Bronchus fibroblast of lung (primary cell): ENCODE results near the gene EPHA10. TPM values are rescaled to one million over a fixed set of nuclear protein-coding genes. Genes with fewer than 3 reads are reported as not detected.

Source experiments
- total RNA-seq: library from RNA; depleted of rRNA; stranded (reverse); fragments of >200 nt; gene quantifications from 2 replicates; pipeline ENCODE4 v1.2.3, GENCODE V29; 2015

EPHA10 gene
- total RNA-seq: not detected in 2 replicates

DNA sequence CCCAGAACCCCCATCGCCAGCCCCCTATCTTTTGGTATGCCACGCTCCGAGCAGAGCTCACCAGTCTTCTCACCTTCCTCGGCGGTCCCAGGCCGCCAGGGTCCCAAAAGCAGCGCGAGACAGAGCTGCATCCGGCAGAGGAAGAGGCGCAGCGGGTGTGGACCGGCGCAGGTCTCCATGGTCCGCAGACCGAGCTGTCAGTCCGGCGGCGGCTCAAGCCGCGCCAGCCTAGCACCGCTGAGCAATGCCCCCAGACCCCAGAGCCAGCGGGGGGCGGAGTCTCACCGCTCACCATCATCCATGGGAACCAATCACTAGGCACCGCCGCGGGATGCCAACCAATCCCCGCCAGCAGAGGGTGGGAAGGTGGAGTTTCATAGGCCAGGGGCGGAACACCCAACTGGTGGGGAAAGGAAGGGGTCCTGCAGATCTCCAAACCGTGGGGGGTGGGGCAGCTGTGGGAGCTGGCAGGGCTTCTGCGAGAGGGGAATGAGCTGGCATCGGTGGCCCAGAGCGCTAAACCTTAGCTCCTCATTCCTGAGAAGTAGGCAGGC, at the start of gene EPHA10:
Gene EPHA10, minus strand, starts transcription at position 233 of the 554 bp plus-strand sequence. Its CDS starts 54 bp downstream, at position 179.

DNA sequence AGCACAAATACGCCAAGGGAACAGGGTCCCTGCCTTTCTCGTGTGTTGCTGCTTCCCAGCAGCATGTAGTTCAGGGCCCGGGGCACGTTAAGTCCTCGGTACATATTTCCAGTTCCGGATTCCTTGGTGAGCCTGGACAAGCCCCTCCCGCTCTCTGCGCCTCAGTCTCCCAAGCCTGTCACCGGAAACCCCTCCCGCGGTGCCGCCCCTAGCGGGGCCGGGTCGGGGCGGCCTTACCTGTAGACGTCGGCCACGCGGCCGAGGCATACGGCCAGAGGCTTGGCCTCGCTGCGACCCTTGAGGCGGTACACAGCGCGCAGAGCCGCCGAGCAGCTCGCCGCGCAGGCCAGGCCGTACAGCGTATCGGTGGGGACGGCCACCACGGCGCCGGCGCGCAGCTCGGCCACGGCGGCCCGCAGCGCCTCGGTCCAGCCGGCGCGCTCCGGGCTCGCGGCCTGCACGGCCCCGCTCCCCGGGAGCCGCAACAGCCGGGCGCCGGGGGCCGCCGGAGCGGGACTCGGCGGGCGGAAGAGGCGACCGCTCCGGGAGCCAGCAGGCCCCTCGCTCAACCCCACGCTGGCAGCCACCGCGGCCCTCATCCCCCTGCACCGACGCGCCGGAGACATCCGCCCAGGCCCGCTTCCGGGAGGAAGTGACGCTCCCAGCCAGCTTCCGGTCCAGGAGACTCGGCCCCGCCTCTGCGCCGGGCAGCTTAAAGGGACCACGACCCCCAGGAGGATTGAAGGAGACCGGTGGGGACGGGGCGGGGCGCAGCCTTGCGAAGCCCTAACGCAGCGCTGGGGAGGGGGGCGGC, 42.8 kb upstream of the EPHA10 start, which contains the start of the genes C1orf122 and YRDC:
Gene C1orf122, plus strand, starts transcription at position 236 of the 814 bp plus-strand sequence. CDS start 615 bp downstream, outside the sequence.
Gene YRDC, minus strand, starts transcription at position 654 of the 814 bp plus-strand sequence. Its CDS starts 28 bp downstream, at position 626.

DNA sequence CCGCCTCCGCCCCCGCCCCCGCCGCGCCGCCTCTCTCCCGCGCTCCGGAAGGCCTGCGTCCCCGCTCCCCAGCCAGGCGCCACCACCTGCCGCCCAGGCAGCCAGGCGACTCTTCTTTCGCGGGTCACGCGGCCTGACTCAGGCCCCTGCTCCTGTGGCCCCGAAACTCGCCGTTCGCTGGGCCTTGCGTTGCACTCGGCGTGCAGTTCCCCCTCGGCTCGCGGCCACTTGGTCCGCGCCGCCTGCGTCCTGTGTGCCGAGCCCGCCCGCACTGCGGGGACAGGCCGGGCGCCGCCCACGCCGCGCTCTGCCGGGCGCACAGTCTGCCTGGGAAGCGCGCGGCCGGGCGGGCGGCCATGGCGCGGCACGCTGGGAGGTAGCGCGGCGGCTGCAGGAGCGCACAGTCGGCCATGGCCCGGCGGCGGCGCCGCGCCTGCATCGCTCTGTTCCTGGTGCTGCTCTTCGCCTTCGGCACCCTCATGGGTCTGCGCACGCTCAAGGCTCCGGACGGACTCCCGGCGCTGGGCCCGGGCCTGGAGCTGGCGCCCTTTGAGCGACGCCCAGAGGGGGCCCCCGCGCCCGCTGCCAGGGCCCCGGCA, 29.0 kb upstream of the EPHA10 start, which contains the start of gene MANEAL:
Gene MANEAL, plus strand, starts transcription at position 75 of the 599 bp plus-strand sequence. Its CDS starts 336 bp downstream, at position 411.

DNA sequence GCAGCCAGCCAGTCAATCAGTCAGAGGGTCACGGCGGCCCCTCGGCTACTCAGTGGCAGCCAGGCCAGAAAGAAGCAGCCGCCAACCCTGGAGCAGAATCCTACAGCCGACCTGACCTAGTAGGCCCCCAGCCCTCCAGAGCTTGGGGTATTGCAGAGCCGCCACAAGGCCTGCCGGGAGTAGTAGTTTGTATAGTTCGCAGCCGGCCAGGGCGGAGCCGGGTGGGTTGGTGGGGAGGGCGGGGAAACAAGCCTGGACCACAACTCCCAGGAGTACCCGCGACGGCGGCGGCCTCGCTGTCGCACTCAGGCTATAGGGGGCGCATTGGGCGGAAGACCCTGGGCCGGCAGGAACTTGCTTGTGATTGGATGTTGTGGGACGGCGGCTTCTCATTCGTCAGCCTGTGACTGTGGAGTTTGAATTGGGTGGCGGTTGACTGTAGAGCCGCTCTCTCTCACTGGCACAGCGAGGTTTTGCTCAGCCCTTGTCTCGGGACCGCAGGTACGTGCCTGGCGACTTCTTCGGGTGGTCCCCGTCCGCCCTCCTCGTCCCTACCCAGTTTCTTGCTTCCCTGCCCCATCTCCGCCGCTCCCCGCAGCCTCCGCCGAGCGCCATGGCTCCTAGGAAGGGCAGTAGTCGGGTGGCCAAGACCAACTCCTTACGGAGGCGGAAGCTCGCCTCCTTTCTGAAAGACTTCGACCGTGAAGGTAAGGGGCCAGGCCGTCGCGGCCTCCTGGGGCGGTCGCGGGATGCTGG, 72.7 kb downstream of the EPHA10 start, which contains the start of gene CDCA8:
Gene CDCA8, plus strand, starts transcription at position 439 of the 756 bp plus-strand sequence. Its CDS starts 175 bp downstream, at position 614.

Other genes starting within 250 kb of the EPHA10 start
- 8.6 and 10.1 TPM in 2 replicates for gene SNIP1, start 210.8 kb downstream of the EPHA10 start, total RNA-seq
- 7.9 and 8.2 TPM in 2 replicates for gene DNALI1, start 208.2 kb downstream of the EPHA10 start, total RNA-seq
- gene GNL2, start 169.2 kb downstream of the EPHA10 start, total RNA-seq: 37.0 and 40.3 TPM in 2 replicates
- gene RSPO1, start 130.2 kb downstream of the EPHA10 start, total RNA-seq: under 0.01 and 0.17 TPM in 2 replicates
- gene CDCA8, start 72.6 kb downstream of the EPHA10 start, total RNA-seq: 45.2 and 47.4 TPM in 2 replicates
- gene MANEAL, start 28.7 kb upstream of the EPHA10 start, total RNA-seq: 0.17 and 0.30 TPM in 2 replicates
- gene C1orf122, start 42.7 kb upstream of the EPHA10 start, total RNA-seq: 62.9 and 66.3 TPM in 2 replicates
- 14.9 and 19.2 TPM in 2 replicates for gene YRDC, start 43.1 kb upstream of the EPHA10 start, total RNA-seq
- gene MTF1, start 94.5 kb upstream of the EPHA10 start, total RNA-seq: 1.0 and 1.3 TPM in 2 replicates
- 14.8 and 20.4 TPM in 2 replicates for gene INPP5B, start 181.9 kb upstream of the EPHA10 start, total RNA-seq
- gene SF3A3, start 224.9 kb upstream of the EPHA10 start, total RNA-seq: 60.4 and 71.7 TPM in 2 replicates
- gene FHL3, start 240.4 kb upstream of the EPHA10 start, total RNA-seq: 26.2 and 27.2 TPM in 2 replicates
- gene UTP11, start 247.6 kb upstream of the EPHA10 start, total RNA-seq: 49.7 and 73.6 TPM in 2 replicates